PC-3 (cell line): ENCODE measurements around the gene NUFIP2. TPM values are rescaled to one million over a fixed set of nuclear protein-coding genes. Genes with fewer than 3 reads are reported as not detected.
"Not testable (repeated sequence)": the region's sequence is repeated elsewhere in the genome, so short reads cannot be mapped to it uniquely, and the experiment has no call there.

ENCODE experiments used
- ATAC-seq: fragments of 200-7000 bp; cut with Tn5 transposase; 2 replicates; pipeline ENCODE4 v1.9.1; 2020; ENCODE audit warnings: mild to moderate bottlenecking, moderate library complexity
- BruUV-seq: library from RNA; stranded (reverse); fragments of 400-500 nt; replicated peaks from 2 replicates; lab custom pipeline; 2021; lab: Mats Ljungman, UMichigan
- CTCF ChIA-PET: fragments of 300-600 bp; sonication (Branson Sonifier 250); formaldehyde crosslinking; loops from one replicate; lab custom pipeline; 2022; ENCODE audit warnings: antibody characterized with exemption; lab: Charles Lee
- POLR2A ChIA-PET: fragments of 300-600 bp; sonication (Branson Sonifier 250); formaldehyde crosslinking; loops from one replicate; lab custom pipeline; 2022; ENCODE audit warnings: antibody characterized with exemption; ENCODE audit not compliant: unreplicated experiment; lab: Charles Lee
- DNase-seq: peaks from one replicate; pipeline ENCODE4 v3.0.0-alpha.2; 2015
- H2AFZ ChIP-seq: fragments of 300-600 bp; sonication (generic); 2 replicates; pipeline ENCODE4 v1.6.0; 2016; ENCODE audit warnings: antibody characterized with exemption, low read length
- H3F3A ChIP-seq: fragments of 300-600 bp; sonication (generic); one replicate; pipeline ENCODE4 v1.6.0; 2017; ENCODE audit warnings: antibody characterized with exemption, low read length, control low read depth, mild to moderate bottlenecking; ENCODE audit not compliant: unreplicated experiment
- H3K27ac ChIP-seq: fragments of 300-600 bp; sonication (generic); 2 replicates; pipeline ENCODE4 v1.5.1; 2016; ENCODE audit warnings: mild to moderate bottlenecking, low read length
- H3K27me3 ChIP-seq: fragments of 300-600 bp; sonication (generic); 2 replicates; pipeline ENCODE4 v1.6.1; 2016; ENCODE audit warnings: low read length, mixed read lengths
- H3K36me3 ChIP-seq: fragments of 300-600 bp; sonication (generic); 2 replicates; pipeline ENCODE4 v1.6.1; 2016; ENCODE audit warnings: low read depth, mixed run types, low read length, mixed read lengths
- H3K4me1 ChIP-seq: fragments of 300-600 bp; sonication (generic); 2 replicates; pipeline ENCODE4 v1.5.1; 2016; ENCODE audit warnings: low read length; ENCODE audit not compliant: insufficient read depth
- H3K4me2 ChIP-seq: fragments of 300-600 bp; sonication (generic); 2 replicates; pipeline ENCODE4 v1.6.0; 2016; ENCODE audit warnings: low read length
- H3K4me3 ChIP-seq: fragments of 300-600 bp; sonication (generic); 2 replicates; pipeline ENCODE4 v1.5.1; 2016; ENCODE audit warnings: mild to moderate bottlenecking, low read length, mixed read lengths
- H3K79me2 ChIP-seq: fragments of 300-600 bp; sonication (generic); 2 replicates; pipeline ENCODE4 v1.6.1; 2017; ENCODE audit warnings: low read length, mixed read lengths
- H3K9ac ChIP-seq: fragments of 300-600 bp; sonication (generic); 2 replicates; pipeline ENCODE4 v1.6.0; 2016; ENCODE audit warnings: mild to moderate bottlenecking, low read length
- H3K9me2 ChIP-seq: fragments of 300-600 bp; sonication (generic); replicated peaks from 2 replicates; pipeline ENCODE4 v1.6.1; 2016; ENCODE audit warnings: mixed run types, low read length, mixed read lengths
- H3K9me3 ChIP-seq: fragments of 300-600 bp; sonication (generic); 2 replicates; pipeline ENCODE4 v1.6.1; 2016; ENCODE audit warnings: low read length, mixed read lengths
- H4K20me1 ChIP-seq: fragments of 300-600 bp; sonication (generic); 2 replicates; pipeline ENCODE4 v1.6.1; 2016; ENCODE audit warnings: low read length, mixed read lengths
- EZH2 ChIP-seq: fragments of 300-600 bp; sonication (generic); IDR thresholded peaks from one replicate; pipeline ENCODE4 v1.6.1; 2017; ENCODE audit warnings: antibody characterized with exemption, mild to moderate bottlenecking, low read length; ENCODE audit not compliant: unreplicated experiment
- EZH2phosphoT487 ChIP-seq: fragments of 300-600 bp; sonication (generic); IDR thresholded peaks from 2 replicates; pipeline ENCODE4 v1.6.1; 2018; ENCODE audit warnings: mild to moderate bottlenecking, antibody characterized with exemption, low read length, borderline replicate concordance
- intact Hi-C: fragments of 100-400 bp; cut with micrococcal nuclease; formaldehyde crosslinking; loops from 2 replicates; pipeline ENCODE4 v1.9.0; 2023
- total RNA-seq: library from RNA; depleted of rRNA; stranded (reverse); fragments of >200 nt; gene quantifications from 2 replicates; pipeline ENCODE4 v1.2.3, GENCODE V29; 2014
- TF ChIP-seq, protein P1 (sequence below): fragments of 300-600 bp; sonication (generic); conservative IDR thresholded peaks from 2 replicates; pipeline ENCODE4 v1.5.1; 2017; ENCODE audit warnings: antibody characterized with exemption, low read depth, mild to moderate bottlenecking, low read length

NUFIP2 gene
- total RNA-seq, 1 experiment from 2014 or later = 16.1 TPM

DNA sequence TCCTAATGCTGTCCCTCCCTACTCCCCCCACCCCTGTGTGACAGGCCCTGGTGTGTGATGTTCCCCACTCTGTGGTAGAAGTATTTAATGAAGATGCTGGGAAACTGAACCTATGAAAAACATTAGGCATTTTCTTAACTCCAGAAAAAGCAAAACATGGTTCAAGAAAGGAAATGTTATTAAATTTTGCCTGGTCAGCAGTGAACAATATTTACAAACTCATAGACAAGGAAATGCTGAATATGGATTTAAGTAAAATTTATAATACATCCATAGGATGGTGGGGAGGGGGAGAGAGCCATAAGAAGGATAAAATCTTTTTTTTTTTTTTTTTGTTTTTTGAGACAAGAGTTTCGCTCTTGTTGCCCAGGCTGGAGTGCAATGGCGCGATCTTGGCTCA lies 58.0 kb downstream of the NUFIP2 start:
- ChIA-PET POLR2A (no interaction called here), CTCF (no interaction called here)

DNA sequence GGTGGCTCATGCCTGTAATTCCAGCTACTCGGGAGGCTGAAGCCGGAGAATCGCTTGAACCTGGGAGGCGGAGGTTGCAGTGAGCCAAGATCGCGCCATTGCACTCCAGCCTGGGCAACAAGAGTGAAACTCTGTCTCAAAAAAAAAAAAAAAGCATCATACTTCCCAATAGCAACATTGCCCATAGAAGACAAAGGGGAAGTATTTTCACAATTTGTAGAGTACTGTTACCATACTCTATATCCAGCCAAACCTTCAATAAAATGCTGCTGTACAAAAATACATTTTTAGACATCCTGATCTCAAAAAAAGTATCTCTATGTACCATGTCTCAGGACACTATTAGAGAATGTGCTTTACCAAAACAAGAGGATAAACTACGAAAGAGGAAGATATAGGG lies 59.0 kb downstream of the NUFIP2 start:
- CTCF ChIA-PET, BruUV-seq: not testable (repeated sequence)

More for the DNA sequence above, 58.0 kb downstream of the NUFIP2 start:
- Histone ChIP-seq H3K79me2 (no peaks in the 10 kb centered on the region), H3K9me3 (no peaks in the 10 kb centered on the region), H3K27me3 (no peaks in the 10 kb centered on the region), H3K4me1 (peaks cover 8% of the 10 kb centered on the region), H3K9ac (no peak overlapping the region), H2AFZ (no peak overlapping the region), H3K9me2 (no peaks in the 10 kb centered on the region), H3K27ac (no peak overlapping the region), H3K4me3 (no peak overlapping the region), H3K4me2 (no peak overlapping the region), H3K36me3 (no peaks in the 10 kb centered on the region), H3F3A (peaks cover 6% of the 10 kb centered on the region), H4K20me1 (no peaks in the 10 kb centered on the region)
- ATAC-seq = no peak
- no peak for DNase-seq
- BruUV-seq = no TSS peak
- TF ChIP-seq, protein P1, sequence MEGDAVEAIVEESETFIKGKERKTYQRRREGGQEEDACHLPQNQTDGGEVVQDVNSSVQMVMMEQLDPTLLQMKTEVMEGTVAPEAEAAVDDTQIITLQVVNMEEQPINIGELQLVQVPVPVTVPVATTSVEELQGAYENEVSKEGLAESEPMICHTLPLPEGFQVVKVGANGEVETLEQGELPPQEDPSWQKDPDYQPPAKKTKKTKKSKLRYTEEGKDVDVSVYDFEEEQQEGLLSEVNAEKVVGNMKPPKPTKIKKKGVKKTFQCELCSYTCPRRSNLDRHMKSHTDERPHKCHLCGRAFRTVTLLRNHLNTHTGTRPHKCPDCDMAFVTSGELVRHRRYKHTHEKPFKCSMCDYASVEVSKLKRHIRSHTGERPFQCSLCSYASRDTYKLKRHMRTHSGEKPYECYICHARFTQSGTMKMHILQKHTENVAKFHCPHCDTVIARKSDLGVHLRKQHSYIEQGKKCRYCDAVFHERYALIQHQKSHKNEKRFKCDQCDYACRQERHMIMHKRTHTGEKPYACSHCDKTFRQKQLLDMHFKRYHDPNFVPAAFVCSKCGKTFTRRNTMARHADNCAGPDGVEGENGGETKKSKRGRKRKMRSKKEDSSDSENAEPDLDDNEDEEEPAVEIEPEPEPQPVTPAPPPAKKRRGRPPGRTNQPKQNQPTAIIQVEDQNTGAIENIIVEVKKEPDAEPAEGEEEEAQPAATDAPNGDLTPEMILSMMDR = no peak
- TF ChIP-seq EZH2phosphoT487 (no peak), EZH2 (no peak)
- intact Hi-C loops = no loop called here

DNA sequence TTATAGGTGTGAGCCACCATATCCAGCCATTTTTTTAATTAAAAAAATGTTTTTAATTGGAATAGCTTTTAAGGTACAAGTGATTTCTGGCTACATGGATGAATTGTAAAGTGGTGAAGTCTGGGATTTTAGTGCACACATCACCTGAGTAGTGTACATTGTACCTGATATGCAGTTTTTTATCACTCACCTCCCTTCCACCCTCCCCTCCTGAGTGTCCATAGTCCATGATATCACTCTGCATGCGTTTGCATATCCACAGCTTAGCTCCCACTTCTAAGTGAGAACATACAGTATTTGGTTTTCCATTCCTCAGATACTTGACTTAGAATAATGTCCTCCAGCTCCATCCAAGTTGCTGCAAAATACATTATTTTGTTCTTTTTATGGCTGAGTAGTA lies 60.6 kb downstream of the NUFIP2 start:
- ATAC-seq (no peak), DNase-seq (no peak)
- Histone ChIP-seq H3K79me2 (no peaks in the 10 kb centered on the region), H3K4me2 (no peak overlapping the region), H3K4me1 (no peaks in the 10 kb centered on the region), H3F3A (no peaks in the 10 kb centered on the region), H3K9ac (no peak overlapping the region), H3K27ac (no peak overlapping the region), H3K9me3 (no peaks in the 10 kb centered on the region), H2AFZ (no peak overlapping the region), H3K27me3 (no peaks in the 10 kb centered on the region), H3K36me3 (no peaks in the 10 kb centered on the region), H4K20me1 (no peaks in the 10 kb centered on the region), H3K9me2 (no peaks in the 10 kb centered on the region), H3K4me3 (no peak overlapping the region)
- TF ChIP-seq, protein P1 = no peak
- TF ChIP-seq EZH2 (no peak), EZH2phosphoT487 (no peak)
- POLR2A ChIA-PET = no interaction called here
- no TSS peak for BruUV-seq
- CTCF ChIA-PET = no interaction called here
- intact Hi-C loops = no loop called here

More for the DNA sequence above, 59.0 kb downstream of the NUFIP2 start:
- H3K4me1 ChIP-seq, H3K27ac ChIP-seq, H3F3A ChIP-seq, H3K4me3 ChIP-seq, H3K36me3 ChIP-seq, H3K9me3 ChIP-seq, H3K27me3 ChIP-seq, intact Hi-C loops, DNase-seq, POLR2A ChIA-PET, H3K9ac ChIP-seq, H3K4me2 ChIP-seq, H4K20me1 ChIP-seq, H2AFZ ChIP-seq, H3K79me2 ChIP-seq, H3K9me2 ChIP-seq, ATAC-seq: not testable (repeated sequence)
